Keratinocyte (primary cell): ENCODE results near the gene DIS3L2.

Source experiments
- CTCF ChIP-seq, 3 experiments: IDR thresholded peaks in 1 of 3; conservative IDR thresholded peaks in 1 of 3; optimal IDR thresholded peaks in 1 of 3; 2 replicates in 2 of 3; 3 replicates in 1 of 3; pipeline versions ENCODE3 to v1.5.1; 2011; ENCODE audit warnings: low read length in 3 of 3, mild to moderate bottlenecking in 3 of 3, moderate library complexity in 2 of 3, control low read depth in 1 of 3, inconsistent platforms in 1 of 3; ENCODE audit not compliant: insufficient read depth in 2 of 3; ENCODE audit errors: extremely low read depth in 1 of 3
- EZH2 ChIP-seq: IDR thresholded peaks from one replicate; pipeline ENCODE4 v1.6.1; 2012; ENCODE audit warnings: inconsistent platforms, mild to moderate bottlenecking, low read length, moderate library complexity

- no peak for TF ChIP-seq CTCF (optimal IDR thresholded peaks at IDR 0.05 in 1 of 3, IDR thresholded peaks at IDR 0.05 in 1 of 3, conservative IDR thresholded peaks at IDR 0.05 in 1 of 3; ENCODE audit: extremely low read depth in 1 of 3, insufficient read depth in 2 of 3, low read length in 3 of 3)
- TF ChIP-seq EZH2: no peak
These were observed 345.3 kb downstream of the DIS3L2 start for GRCh38 chr2:232306741-232307305.
